C4-2B (cell line): Measurements from ENCODE around the gene DDT.
"Not testable (repeated sequence)": the region's sequence is repeated elsewhere in the genome, so short reads cannot be mapped to it uniquely, and the experiment has no call there.

Experiments used
- CTCF ChIP-seq: fragments of 450-650 bp; conservative IDR thresholded peaks from 2 replicates; pipeline ENCODE4 v1.5.1; 2017; ENCODE audit warnings: mild to moderate bottlenecking
- ZFX ChIP-seq: fragments of 450-650 bp; IDR thresholded peaks from 2 replicates; pipeline ENCODE4 v1.6.1; 2017

- not testable (repeated sequence) for TF ChIP-seq CTCF, ZFX
Observed at GRCh38 chr22:23993080-23993479, 18.8 kb upstream of the DDT start.
